ENCODE results near the gene PCDHB15. TPM values are rescaled to one million over a fixed set of nuclear protein-coding genes. Genes with fewer than 3 reads are reported as not detected.

Gene PCDHB15
- total RNA-seq, 1 donor = 0.09 TPM

DNA sequence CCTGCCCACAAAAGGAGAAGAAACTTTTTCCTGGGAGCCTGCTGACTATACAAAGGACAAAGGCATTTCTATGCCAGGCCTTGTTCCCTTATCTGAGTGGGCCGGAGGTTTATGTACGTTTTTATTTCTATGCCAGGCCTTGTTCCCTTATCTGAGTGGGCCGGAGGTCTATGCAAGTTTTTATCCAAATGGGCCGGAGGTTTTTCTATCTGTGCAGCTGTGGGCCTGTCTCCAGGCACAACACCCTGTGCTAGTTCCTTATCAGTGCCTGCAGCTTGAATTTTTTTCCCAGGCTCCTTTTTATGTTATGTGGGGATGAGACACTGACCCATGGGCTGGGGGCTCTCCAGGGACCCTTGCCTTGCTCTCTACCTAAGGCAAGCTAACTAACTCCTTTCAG, 53.2 kb downstream of the PCDHB15 start:
- H3K4me3 ChIP-seq (ENCODE audit: low read depth, low read length) = no peak overlapping the region
- TF ChIP-seq, protein P1, sequence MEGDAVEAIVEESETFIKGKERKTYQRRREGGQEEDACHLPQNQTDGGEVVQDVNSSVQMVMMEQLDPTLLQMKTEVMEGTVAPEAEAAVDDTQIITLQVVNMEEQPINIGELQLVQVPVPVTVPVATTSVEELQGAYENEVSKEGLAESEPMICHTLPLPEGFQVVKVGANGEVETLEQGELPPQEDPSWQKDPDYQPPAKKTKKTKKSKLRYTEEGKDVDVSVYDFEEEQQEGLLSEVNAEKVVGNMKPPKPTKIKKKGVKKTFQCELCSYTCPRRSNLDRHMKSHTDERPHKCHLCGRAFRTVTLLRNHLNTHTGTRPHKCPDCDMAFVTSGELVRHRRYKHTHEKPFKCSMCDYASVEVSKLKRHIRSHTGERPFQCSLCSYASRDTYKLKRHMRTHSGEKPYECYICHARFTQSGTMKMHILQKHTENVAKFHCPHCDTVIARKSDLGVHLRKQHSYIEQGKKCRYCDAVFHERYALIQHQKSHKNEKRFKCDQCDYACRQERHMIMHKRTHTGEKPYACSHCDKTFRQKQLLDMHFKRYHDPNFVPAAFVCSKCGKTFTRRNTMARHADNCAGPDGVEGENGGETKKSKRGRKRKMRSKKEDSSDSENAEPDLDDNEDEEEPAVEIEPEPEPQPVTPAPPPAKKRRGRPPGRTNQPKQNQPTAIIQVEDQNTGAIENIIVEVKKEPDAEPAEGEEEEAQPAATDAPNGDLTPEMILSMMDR (IDR thresholded peaks at IDR 0.05; ENCODE audit: insufficient read depth, low read length) = no peak
- no peak for DNase-seq (ENCODE audit: low read depth)

Other genes starting within 250 kb of the PCDHB15 start
- gene PCDHB1, start 194.0 kb upstream of the PCDHB15 start, total RNA-seq (ENCODE audit: low replicate concordance) = not detected in 2 replicates
- gene PCDHB2, start 150.8 kb upstream of the PCDHB15 start, total RNA-seq (ENCODE audit: low replicate concordance) = 0.36 and 0.82 TPM in 2 replicates
- 0.27 and 0.74 TPM in 2 replicates for gene PCDHB3, start 144.9 kb upstream of the PCDHB15 start, total RNA-seq (ENCODE audit: low replicate concordance)
- gene PCDHB4, start 123.6 kb upstream of the PCDHB15 start, total RNA-seq (ENCODE audit: low replicate concordance) = 0.09 and 0.65 TPM in 2 replicates
- gene PCDHB5, start 110.2 kb upstream of the PCDHB15 start, total RNA-seq (ENCODE audit: low replicate concordance) = 0.45 and 0.57 TPM in 2 replicates
- 0.18 TPM in 1 of 2 replicates, not detected in the other for gene PCDHB6, start 95.3 kb upstream of the PCDHB15 start, total RNA-seq (ENCODE audit: low replicate concordance)
- 0.63 and 0.98 TPM in 2 replicates for gene PCDHB7, start 72.8 kb upstream of the PCDHB15 start, total RNA-seq (ENCODE audit: low replicate concordance)
- 0.16 and 0.27 TPM in 2 replicates for gene PCDHB8, start 67.6 kb upstream of the PCDHB15 start, total RNA-seq (ENCODE audit: low replicate concordance)
- gene PCDHB16, start 63.0 kb upstream of the PCDHB15 start, total RNA-seq (ENCODE audit: low replicate concordance) = 0.25 and 0.36 TPM in 2 replicates
- gene PCDHB9, start 58.2 kb upstream of the PCDHB15 start, total RNA-seq (ENCODE audit: low replicate concordance) = 0.41 and 1.2 TPM in 2 replicates
- 0.36 and 0.41 TPM in 2 replicates for gene PCDHB10, start 53.0 kb upstream of the PCDHB15 start, total RNA-seq (ENCODE audit: low replicate concordance)
- 0.08 and 0.27 TPM in 2 replicates for gene PCDHB11, start 45.8 kb upstream of the PCDHB15 start, total RNA-seq (ENCODE audit: low replicate concordance)
- 0.18 and 0.25 TPM in 2 replicates for gene PCDHB12, start 36.7 kb upstream of the PCDHB15 start, total RNA-seq (ENCODE audit: low replicate concordance)
- 0.27 and 0.65 TPM in 2 replicates for gene PCDHB13, start 31.5 kb upstream of the PCDHB15 start, total RNA-seq (ENCODE audit: low replicate concordance)
- gene PCDHB14, start 22.1 kb upstream of the PCDHB15 start, total RNA-seq (ENCODE audit: low replicate concordance) = 0.45 and 0.74 TPM in 2 replicates
- 0.72 TPM in 1 of 2 replicates, not detected in the other for gene SLC25A2, start 58.7 kb downstream of the PCDHB15 start, total RNA-seq (ENCODE audit: low replicate concordance)
- 62.1 and 66.0 TPM in 2 replicates for gene TAF7, start 75.4 kb downstream of the PCDHB15 start, total RNA-seq (ENCODE audit: low replicate concordance)
- 0.90 and 1.4 TPM in 2 replicates for gene PCDHGA1, start 85.1 kb downstream of the PCDHB15 start, total RNA-seq (ENCODE audit: low replicate concordance)
- 2.5 and 3.9 TPM in 2 replicates for gene PCDHGA2, start 93.4 kb downstream of the PCDHB15 start, total RNA-seq (ENCODE audit: low replicate concordance)
- 1.1 and 4.4 TPM in 2 replicates for gene PCDHGA3, start 98.4 kb downstream of the PCDHB15 start, total RNA-seq (ENCODE audit: low replicate concordance)
- gene PCDHGB1, start 104.7 kb downstream of the PCDHB15 start, total RNA-seq (ENCODE audit: low replicate concordance) = 3.1 and 4.2 TPM in 2 replicates
- gene PCDHGA4, start 109.6 kb downstream of the PCDHB15 start, total RNA-seq (ENCODE audit: low replicate concordance) = 3.7 and 9.9 TPM in 2 replicates
- gene PCDHGB2, start 114.6 kb downstream of the PCDHB15 start, total RNA-seq (ENCODE audit: low replicate concordance) = 1.3 and 5.7 TPM in 2 replicates
- 1.7 and 3.5 TPM in 2 replicates for gene PCDHGA5, start 118.8 kb downstream of the PCDHB15 start, total RNA-seq (ENCODE audit: low replicate concordance)
- gene PCDHGB3, start 124.8 kb downstream of the PCDHB15 start, total RNA-seq (ENCODE audit: low replicate concordance) = 7.7 and 9.6 TPM in 2 replicates
- gene PCDHGA6, start 128.5 kb downstream of the PCDHB15 start, total RNA-seq (ENCODE audit: low replicate concordance) = 3.9 and 7.4 TPM in 2 replicates
- gene PCDHGA7, start 137.3 kb downstream of the PCDHB15 start, total RNA-seq (ENCODE audit: low replicate concordance) = 2.9 and 8.4 TPM in 2 replicates
- 9.0 and 17.4 TPM in 2 replicates for gene PCDHGB4, start 142.3 kb downstream of the PCDHB15 start, total RNA-seq (ENCODE audit: low replicate concordance)
- gene PCDHGA8, start 147.2 kb downstream of the PCDHB15 start, total RNA-seq (ENCODE audit: low replicate concordance) = 2.5 and 3.8 TPM in 2 replicates
- 8.5 and 19.9 TPM in 2 replicates for gene PCDHGB5, start 152.6 kb downstream of the PCDHB15 start, total RNA-seq (ENCODE audit: low replicate concordance)
- 4.1 and 7.3 TPM in 2 replicates for gene PCDHGA9, start 157.4 kb downstream of the PCDHB15 start, total RNA-seq (ENCODE audit: low replicate concordance)
- 3.8 and 5.8 TPM in 2 replicates for gene PCDHGB6, start 162.6 kb downstream of the PCDHB15 start, total RNA-seq (ENCODE audit: low replicate concordance)
- 10.6 and 22.2 TPM in 2 replicates for gene PCDHGA10, start 167.6 kb downstream of the PCDHB15 start, total RNA-seq (ENCODE audit: low replicate concordance)
- gene PCDHGB7, start 172.3 kb downstream of the PCDHB15 start, total RNA-seq (ENCODE audit: low replicate concordance) = 16.7 and 22.1 TPM in 2 replicates
- 7.6 and 17.8 TPM in 2 replicates for gene PCDHGA11, start 175.7 kb downstream of the PCDHB15 start, total RNA-seq (ENCODE audit: low replicate concordance)
- gene PCDHGA12, start 185.1 kb downstream of the PCDHB15 start, total RNA-seq (ENCODE audit: low replicate concordance) = 39.7 and 50.5 TPM in 2 replicates
- 53.7 and 97.7 TPM in 2 replicates for gene PCDHGC3, start 230.6 kb downstream of the PCDHB15 start, total RNA-seq (ENCODE audit: low replicate concordance)
- 2.5 and 5.2 TPM in 2 replicates for gene PCDHGC4, start 239.6 kb downstream of the PCDHB15 start, total RNA-seq (ENCODE audit: low replicate concordance)
- 7.0 and 10.5 TPM in 2 replicates for gene PCDHGC5, start 243.7 kb downstream of the PCDHB15 start, total RNA-seq (ENCODE audit: low replicate concordance)

Data from fibroblast of the aortic adventitia (primary cell).